Measurements from ENCODE around the gene MEN1.

GRCh38 chr11:64848214-64848825 lies 38.0 kb upstream of the MEN1 start:
- TF ChIP-seq CTCF (conservative IDR thresholded peaks at IDR 0.05; ENCODE audit: low read length) = no peak
- TF ChIP-seq EZH2phosphoT487 (IDR thresholded peaks at IDR 0.05; ENCODE audit: borderline replicate concordance, low read depth, low read length) = no peak

Measured in OCI-LY7 (cell line).